DMS79 (cell line): ENCODE data around the gene MCC.

Source experiments
- DNase-seq: peaks from one replicate; lab custom pipeline; 2025; lab: John Stamatoyannopoulos, UW

The MCC gene

DNA sequence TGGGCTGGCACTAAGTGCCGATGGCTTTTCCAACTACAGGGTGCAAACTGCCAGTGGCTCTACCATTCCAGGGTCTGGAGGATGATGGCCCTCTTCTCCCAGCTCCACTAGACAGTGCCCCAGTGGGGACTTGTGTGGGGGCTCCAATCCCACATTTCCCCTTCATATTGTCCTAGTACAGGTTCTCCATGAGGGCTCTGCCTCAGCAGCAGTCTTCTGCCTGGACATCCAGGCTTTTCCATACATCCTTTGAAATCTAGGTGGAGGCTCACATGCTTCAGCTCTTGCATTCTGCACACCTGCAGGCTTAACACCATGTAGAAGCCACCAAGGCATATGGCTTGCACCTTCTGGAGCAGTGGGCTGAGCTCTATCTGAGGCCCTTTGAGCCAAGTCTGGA lies 123.8 kb downstream of the MCC start:
- no peak for DNase-seq

GRCh38 chr5:113361701-113362100 lies 126.6 kb downstream of the MCC start:
- no peak for DNase-seq

- no peak for DNase-seq
Measured at GRCh38 chr5:113359419-113359818, 128.8 kb downstream of the MCC start.

DNA sequence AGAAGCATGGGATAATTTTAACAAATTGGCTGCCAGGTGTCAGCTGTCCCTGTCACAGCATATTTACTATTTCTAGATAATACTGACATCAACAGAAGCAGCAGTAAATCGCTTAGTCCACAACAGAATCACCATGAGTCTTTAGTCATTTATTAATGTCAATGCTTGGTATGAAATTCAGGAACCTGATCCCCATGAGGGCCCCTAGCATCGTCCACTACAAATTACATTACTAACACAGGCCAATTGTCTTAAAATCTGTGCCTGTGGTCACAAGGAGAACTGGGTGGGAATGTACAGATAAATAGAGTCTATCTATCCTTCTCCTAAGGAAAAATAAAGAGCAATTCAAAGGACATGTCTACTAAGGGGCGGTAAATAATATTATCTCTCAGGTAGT lies 129.6 kb downstream of the MCC start:
- DNase-seq, result no peak

GRCh38 chr5:113357696-113358476 lies 130.4 kb downstream of the MCC start:
- DNase-seq, result no peak

DNA sequence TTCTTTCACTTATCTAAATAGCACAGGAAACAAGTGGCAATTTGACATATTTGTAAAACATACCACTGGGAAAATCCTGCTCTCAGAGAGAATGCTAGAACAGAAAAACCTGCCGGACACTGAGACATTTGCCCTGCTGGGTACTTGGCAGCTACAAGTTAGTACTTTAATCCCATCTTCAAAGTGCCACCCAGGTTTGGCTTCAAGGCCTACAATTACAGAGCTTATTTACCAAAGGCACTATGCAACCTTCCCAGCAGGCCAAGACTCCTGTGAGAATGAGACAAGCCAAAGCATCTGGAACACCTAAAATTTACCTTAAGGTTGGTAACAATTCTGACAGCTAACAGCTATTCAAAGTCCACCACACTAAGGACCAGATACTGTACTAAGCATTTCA lies 131.8 kb downstream of the MCC start:
- no peak for DNase-seq

GRCh38 chr5:113354055-113354454 lies 134.2 kb downstream of the MCC start:
- no peak for DNase-seq

- DNase-seq, result no peak
Measured at GRCh38 chr5:113347572-113347971, 140.7 kb downstream of the MCC start.

GRCh38 chr5:113344973-113345940 lies 143.0 kb downstream of the MCC start:
- peak; percentile 13 for DNase-seq

DNA sequence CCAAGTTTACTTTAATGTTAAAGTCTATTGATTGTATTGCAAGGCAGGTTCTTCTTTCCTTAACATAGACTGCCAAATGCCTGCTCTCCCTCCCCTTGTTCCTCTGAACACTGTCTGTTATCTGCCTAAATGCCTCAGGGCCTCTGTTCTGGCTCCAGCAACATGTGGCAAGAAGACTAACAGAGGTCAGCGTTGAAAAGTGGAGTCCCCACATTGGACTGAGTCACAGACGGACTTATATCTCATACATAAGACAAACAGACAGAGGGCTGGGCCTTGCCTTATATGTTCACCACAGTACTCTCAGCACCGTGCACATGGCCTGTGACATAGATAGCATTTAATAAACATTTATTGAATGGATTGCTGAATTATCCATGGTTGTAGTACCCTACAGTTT lies 144.9 kb downstream of the MCC start:
- no peak for DNase-seq

- DNase-seq, result no peak
Measured at GRCh38 chr5:113340537-113340936, 147.7 kb downstream of the MCC start.

DNA sequence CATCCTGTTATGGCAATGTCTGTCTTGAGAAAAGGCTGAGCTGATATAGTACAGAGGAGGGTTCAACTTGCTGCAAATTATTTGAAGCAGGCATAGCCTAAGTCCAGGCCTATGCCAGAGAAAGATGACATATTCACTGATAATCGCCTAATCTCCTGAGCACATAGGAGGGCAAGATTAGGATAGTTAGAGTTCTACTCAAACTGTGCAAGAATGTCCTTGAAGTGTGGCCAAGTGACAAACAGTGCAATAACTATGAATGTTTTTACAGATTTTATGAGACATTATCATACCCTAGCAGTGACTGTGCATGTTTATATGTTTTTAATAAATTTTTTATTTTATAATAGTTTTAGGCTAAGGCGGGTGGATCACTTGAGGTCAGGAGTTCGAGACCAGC lies 149.6 kb downstream of the MCC start:
- DNase-seq, result no peak

DNA sequence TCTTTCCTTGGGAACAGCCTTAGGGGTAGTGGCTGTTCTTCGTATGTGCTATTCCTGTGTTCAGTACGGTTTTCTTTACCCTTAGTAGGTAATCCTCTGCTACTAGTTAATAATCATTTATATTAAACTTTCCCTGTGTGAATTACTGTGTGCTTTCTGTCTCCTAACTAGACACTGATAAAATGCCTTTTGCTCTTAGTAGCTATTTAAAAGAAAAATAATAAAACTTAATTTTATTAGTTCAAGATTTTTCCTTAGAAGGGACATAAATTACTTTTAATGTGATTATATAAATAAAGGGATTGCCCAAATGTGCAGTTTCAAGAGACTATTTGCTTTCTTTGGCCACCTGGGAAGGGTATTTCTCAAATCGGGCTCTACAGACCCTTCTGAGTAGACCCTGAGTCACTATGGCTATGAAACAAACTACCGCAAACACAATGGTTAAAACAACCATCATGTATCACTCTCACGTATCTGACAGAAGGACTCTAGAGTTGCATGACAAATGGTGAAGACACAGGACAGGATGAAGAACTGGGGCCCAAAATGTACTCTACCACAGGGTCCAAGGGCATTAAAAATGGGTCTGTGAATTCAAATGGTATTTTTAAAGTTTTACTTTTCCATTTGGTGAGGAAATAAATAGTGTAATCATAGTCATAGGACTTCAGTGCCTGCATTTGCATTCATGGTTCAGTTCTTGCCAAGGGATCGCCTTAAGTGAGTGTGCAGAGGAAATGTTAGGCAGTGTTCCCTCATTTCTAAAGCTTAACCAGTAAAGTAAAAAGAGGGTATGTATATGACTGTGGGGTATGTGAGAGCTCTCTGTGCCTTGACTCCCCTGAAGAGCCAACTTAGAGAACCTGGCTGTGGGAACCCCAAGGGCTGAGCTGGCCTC lies 150.5 kb downstream of the MCC start:
- no peak for DNase-seq

GRCh38 chr5:113336975-113337374 lies 151.3 kb downstream of the MCC start:
- no peak for DNase-seq

DNA sequence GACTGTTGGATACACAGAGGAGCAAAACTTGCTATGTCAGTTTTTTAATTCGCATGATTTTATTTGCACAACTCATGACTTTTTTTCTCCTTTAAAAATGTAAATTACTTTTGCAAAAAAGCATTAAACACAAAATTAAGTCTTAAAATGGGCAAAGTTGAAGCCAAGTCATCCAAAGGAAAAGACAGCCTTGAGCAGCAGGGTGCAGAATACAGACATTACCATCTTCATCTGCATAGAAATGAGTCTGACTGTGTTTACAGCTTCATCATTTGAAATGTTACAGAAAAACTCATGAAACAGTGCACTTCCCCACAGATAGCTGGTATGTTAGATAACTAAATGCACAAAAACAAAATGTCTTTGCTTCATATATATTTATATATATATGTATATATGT lies 154.8 kb downstream of the MCC start:
- no peak for DNase-seq

DNA sequence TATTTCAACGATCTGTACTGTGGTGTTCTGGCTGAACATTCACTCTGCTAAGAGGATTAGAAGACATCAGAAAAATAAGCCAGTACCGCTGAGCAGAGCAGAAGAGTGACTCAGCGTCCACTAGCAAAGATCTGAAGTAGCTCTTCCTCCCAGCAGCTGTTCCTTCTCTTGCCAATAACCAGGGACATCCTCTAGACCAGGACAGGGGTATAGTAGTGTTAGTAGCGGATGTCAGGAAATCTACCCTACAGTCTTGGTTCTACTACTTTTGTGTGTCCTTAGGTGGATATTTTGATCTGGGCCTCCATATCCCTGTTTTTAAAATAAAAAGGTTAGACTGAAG lies 157.1 kb downstream of the MCC start:
- DNase-seq, result no peak

GRCh38 chr5:113330533-113331208 lies 157.6 kb downstream of the MCC start:
- no peak for DNase-seq

DNA sequence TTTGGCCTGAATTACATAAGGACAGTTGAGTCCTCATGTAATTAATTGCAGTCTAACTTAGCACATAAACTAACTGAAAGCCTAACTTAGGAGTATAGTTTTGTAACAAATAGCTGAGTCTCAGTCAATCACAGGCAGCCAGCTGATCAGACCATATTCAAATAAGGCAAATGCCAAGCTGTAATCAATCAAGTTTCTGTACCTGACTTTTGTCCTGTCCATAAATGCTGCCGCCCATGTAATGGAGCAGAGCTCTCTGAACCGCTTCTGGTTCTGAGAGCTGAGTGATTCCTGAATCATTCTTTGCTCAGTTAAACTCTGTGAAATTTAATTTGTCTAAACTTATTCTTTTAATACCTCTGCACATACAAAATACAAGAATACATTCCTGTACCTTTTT lies 158.3 kb downstream of the MCC start:
- DNase-seq, result no peak

DNA sequence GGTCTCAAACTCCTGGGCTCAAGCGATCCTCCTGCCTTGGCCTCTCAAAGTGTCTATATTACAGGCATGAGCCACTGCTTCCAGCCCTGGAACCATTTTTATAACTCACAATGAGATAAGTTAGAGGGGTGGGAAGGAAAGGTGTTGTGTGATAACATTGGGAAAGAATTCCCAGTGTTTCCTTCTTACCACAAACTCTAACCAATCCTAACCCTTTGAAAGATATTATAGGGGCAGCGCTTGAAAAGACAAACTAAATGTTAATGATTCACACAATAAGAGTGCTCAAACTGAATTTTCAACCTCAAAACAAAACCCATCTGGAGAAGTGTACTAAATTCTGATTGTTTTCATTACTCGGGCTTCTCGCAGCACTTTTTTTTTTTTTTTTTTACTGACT lies 163.2 kb downstream of the MCC start:
- no peak for DNase-seq

DNA sequence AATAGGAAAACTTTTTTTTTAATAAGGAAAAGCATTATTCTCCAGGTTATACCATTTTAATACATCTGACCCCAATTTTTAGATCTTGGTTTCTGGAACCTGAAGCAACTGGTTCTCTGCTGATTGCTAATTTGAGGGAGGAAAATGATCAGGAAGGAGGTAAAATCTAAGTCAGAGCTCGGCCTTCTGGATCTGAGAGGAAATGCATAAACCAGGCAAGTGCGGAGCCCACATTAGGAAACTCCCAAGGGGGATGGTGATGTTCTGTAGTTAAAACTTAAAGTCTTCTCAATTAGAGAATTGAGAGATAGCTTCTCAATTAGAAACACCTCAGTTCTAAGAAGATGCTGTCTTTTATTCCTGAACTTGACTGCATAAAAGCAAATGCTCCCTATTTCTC lies 167.0 kb downstream of the MCC start:
- no peak for DNase-seq

DNA sequence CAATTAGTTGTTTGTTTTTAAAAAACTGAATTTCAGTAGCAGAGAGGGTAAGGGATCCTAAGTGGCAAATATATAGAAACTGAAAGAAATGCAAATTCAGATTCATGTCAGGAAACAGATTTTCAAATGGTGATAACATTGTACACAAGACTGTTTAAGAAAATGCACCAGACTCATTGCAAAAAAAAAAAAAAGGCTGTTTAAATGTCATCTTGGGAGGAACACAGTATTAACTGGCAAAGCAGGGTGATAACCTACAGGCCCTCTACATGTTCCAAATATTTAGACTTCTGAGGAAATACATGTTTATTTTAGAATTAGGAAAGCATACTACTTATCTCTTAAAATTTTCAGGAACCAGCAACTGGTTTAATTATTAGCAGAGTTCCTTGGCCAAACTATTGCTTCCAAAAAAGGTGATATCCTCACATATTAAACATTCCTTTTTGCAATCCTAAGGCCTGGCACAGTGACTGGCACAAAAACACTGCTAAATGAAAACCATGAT lies 167.9 kb downstream of the MCC start:
- no peak for DNase-seq
